Measurements from ENCODE around the gene SPDYE6.

The SPDYE6 gene

DNA sequence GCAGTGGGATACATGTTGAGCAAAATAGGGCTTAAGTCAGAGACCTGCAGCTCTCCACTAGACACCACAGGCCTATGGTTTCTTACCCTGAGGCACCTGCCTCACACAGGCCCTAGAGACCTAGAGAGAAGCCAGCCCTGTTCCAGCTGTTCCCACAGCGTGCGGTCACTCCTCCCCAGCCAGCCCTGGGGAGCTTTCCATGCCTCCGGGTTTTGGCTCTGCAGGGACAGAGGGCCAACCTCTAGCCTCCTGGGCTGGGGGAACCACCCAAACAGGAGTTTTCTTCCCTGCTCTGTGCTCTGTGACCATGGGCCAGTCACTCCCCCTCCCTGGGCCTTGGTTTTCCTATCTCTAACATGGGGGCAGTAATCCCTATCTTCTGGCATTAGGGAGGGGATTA lies 36.6 kb downstream of the SPDYE6 start:
- TF ChIP-seq, protein P1, sequence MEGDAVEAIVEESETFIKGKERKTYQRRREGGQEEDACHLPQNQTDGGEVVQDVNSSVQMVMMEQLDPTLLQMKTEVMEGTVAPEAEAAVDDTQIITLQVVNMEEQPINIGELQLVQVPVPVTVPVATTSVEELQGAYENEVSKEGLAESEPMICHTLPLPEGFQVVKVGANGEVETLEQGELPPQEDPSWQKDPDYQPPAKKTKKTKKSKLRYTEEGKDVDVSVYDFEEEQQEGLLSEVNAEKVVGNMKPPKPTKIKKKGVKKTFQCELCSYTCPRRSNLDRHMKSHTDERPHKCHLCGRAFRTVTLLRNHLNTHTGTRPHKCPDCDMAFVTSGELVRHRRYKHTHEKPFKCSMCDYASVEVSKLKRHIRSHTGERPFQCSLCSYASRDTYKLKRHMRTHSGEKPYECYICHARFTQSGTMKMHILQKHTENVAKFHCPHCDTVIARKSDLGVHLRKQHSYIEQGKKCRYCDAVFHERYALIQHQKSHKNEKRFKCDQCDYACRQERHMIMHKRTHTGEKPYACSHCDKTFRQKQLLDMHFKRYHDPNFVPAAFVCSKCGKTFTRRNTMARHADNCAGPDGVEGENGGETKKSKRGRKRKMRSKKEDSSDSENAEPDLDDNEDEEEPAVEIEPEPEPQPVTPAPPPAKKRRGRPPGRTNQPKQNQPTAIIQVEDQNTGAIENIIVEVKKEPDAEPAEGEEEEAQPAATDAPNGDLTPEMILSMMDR (IDR thresholded peaks at IDR 0.05; ENCODE audit: low read depth, low read length): no peak

DNA sequence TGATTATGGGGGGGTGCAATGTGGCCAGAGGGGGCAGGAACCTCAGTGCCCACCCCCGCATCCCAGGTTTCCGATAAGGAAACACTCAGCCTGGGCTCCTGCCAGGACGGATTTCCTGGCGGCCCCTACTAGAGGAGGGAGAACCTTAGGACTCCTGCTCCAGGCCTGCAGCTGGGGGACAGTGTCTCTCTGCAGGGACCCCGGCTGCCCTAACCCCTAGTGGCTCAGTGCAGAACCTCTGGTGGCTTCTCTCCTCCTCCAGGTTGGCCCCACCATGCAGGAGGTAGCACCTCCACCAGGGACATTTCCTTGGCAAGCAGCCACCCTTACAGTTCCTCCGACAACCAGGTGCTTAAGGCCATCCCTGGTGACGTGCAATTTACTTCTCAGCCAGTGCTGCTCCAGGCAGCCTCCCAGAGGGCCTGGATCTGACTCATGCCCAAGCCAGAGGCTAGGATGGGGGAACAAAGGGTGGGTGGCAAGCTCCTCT lies 37.7 kb downstream of the SPDYE6 start:
- TF ChIP-seq, protein P1 (IDR thresholded peaks at IDR 0.05; ENCODE audit: low read depth, low read length): no peak
- H3K4me3 ChIP-seq (ENCODE audit: low read depth, low read length): no peak overlapping the region

More for the DNA sequence above, 36.6 kb downstream of the SPDYE6 start:
- no peak overlapping the region for H3K4me3 ChIP-seq (ENCODE audit: low read depth, low read length)

DNA sequence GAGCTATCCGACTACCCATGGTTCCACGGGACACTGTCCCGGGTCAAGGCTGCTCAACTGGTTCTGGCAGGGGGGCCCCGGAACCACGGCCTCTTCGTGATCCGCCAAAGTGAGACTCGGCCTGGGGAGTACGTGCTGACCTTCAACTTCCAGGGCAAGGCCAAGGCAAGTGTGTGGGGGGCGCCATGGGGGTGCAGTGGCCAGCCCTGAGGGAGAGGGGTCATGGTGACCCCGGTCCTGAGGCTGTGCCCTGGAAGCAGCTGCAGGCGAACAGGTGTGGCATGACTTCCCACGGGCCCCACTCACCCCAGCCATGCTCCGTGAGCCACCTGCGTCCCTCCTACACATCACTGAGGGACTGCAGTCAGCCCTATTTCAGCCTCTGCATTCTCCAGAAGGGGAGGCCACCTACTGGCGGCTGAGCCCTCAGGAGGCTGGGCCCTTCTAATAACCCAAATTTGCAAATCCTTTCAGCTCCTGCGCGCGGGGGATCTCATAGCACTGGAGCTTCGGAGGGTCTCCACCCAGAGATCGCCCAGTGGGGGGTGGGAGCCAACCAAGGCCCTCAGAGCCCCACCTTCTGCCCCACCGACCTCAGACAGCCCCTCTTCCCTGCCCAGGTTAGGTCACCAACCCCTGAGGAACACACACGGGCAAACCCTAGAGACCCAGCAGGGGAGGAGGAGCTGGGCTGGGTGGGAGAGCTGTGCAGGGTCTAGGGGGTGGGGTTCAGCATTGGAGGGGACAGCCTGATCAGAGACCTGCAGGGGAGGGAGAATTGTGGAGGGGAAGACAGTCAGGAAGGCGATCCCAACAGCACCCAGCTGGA lies 38.8 kb downstream of the SPDYE6 start:
- H3K4me3 ChIP-seq (ENCODE audit: low read depth, low read length): no peak overlapping the region
- TF ChIP-seq, protein P1 (IDR thresholded peaks at IDR 0.05; ENCODE audit: low read depth, low read length): no peak

DNA sequence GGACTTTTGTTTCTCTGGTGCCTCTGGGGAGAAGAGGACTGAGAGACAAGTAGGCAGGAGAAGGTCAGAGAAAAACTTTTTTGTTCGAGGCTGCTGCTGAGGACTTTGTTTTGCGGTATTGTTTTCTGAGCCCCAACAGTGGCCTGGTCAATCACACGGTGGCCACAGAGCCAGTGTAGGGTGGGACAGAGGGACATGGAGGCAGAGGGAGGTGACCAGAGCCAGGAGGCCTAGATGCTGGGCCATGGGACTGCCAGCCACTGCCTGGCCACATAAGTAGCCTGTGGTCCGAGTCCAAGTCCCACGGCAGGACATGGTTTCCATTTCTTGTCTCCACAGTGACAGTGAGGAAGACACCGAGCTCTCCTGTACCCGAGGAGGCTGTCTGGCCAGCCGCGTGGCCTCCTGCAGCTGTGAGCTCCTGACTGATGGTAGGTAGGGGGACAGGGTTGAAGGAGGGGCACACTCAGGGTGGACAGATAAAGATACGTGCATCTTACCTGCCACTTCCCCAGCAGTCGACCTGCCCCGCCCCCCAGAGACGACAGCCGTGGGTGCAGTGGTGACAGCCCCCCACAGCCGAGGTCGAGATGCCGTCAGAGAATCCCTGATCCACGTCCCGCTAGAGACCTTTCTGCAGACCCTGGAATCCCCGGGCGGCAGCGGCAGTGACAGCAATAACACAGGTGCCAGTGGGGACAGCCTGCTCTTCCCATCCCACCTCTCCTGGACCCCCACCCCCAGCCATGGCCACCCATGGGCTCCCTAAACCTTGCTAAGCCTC lies 42.1 kb downstream of the SPDYE6 start:
- no peak overlapping the region for H3K4me3 ChIP-seq (ENCODE audit: low read depth, low read length)
- TF ChIP-seq, protein P1 (IDR thresholded peaks at IDR 0.05; ENCODE audit: low read depth, low read length): no peak

DNA sequence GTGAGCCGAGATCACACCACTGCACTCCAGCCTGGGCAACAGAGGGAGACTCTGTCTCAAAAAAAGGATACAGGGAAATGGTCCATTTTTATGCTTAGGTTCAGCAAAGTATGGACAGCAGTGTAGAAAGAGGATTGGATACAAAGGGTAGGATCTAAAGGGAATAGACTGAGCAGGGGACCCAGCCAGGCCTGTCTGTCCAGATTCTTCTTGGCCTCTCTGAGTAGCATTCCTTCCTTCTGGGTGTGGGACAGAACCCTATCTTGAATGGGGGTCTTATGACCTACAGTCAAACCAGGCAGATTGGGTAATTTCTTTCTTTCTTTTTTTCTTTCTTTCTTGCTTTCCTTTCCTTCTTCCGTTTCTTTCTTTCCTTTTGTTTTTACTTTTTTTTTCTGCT lies 43.9 kb downstream of the SPDYE6 start:
- H3K4me3 ChIP-seq (ENCODE audit: low read depth, low read length): no peak overlapping the region
- TF ChIP-seq, protein P1 (IDR thresholded peaks at IDR 0.05; ENCODE audit: low read depth, low read length): no peak

DNA sequence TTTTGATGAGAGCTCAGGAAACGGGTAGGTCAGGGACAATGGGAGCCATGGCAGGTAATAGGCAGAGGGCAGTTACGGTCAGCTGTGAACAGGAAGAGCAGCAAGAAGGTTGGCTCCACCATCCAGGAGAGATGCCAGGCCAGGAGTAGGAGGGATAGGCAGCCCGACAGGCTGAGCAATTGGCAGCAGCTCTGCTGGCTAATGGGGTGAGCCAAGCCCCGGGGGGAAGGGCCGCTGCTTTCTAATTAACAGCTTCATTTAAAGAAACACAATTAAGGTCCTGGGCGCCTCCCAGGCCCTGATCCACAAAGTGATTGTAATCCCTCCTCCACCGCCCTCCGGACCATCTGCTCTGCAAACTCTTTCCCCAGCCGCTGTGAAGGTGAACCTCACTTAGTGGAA lies 45.8 kb downstream of the SPDYE6 start:
- TF ChIP-seq, protein P1 (IDR thresholded peaks at IDR 0.05; ENCODE audit: low read depth, low read length): no peak
- no peak overlapping the region for H3K4me3 ChIP-seq (ENCODE audit: low read depth, low read length)
